Smooth muscle cell of trachea (primary cell): ENCODE measurements around the gene IRGQ. TPM values are rescaled to one million over a fixed set of nuclear protein-coding genes. Genes with fewer than 3 reads are reported as not detected.

ENCODE experiments used
- total RNA-seq: library from RNA; depleted of rRNA; stranded (reverse); fragments of >200 nt; gene quantifications from 2 replicates; pipeline ENCODE4 v1.2.1, GENCODE V29; 2014

Gene IRGQ, protein sequence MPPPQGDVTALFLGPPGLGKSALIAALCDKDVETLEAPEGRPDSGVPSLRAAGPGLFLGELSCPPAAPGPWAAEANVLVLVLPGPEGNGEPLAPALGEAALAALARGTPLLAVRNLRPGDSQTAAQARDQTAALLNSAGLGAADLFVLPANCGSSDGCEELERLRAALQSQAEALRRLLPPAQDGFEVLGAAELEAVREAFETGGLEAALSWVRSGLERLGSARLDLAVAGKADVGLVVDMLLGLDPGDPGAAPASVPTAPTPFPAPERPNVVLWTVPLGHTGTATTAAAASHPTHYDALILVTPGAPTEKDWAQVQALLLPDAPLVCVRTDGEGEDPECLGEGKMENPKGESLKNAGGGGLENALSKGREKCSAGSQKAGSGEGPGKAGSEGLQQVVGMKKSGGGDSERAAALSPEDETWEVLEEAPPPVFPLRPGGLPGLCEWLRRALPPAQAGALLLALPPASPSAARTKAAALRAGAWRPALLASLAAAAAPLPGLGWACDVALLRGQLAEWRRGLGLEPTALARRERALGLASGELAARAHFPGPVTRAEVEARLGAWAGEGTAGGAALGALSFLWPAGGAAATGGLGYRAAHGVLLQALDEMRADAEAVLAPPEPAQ
- total RNA-seq: 11.4 and 11.8 TPM in 2 replicates

DNA sequence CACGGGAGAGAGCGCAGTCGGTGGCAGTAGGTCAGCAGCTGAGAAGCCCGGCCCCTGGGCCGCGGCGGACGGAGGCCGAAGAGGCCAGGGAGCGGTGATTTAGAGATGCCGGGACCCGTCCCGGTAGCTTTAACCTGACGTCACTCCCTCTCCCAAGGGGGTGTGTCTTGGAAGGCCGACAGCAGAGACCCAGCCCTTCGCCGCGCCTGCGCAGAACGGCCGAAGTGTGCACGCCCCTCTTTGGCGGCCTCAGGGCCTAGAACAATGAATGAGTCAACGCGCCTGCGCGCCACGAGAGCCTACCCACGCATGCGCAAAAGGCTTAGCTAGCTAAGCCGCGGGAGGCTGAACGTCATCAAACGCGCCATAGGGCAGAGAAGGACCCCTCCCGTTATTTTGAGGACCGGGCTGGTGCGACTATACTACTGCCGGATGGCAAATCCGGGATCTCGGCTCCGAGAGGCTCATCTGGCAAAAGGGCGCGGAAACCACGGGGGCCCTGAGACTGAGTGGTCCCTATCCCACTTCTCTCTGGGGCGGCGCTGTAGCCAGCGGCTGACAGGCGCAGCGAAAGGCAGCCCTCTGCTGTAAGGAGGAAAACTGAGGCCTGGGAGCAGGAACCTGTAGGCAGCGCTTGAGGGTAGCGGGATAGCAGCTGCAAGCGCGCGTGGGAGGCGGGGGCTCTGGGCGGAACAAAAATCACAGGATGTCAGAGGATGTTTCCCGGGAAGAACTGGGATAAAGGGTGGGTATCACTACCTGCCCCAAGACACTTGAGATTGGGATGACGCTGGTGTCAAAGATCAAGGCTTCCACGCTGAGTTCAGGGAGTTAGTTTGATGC lies at the start of gene IRGQ, which contains the start of gene ZNF576:
IRGQ (minus strand) TSS at position 136 of the 843 bp plus-strand sequence. CDS start 796 bp downstream, outside the sequence.
ZNF576 (plus strand) TSS at position 597 of the 843 bp plus-strand sequence. CDS start 514 bp downstream, outside the sequence.

DNA sequence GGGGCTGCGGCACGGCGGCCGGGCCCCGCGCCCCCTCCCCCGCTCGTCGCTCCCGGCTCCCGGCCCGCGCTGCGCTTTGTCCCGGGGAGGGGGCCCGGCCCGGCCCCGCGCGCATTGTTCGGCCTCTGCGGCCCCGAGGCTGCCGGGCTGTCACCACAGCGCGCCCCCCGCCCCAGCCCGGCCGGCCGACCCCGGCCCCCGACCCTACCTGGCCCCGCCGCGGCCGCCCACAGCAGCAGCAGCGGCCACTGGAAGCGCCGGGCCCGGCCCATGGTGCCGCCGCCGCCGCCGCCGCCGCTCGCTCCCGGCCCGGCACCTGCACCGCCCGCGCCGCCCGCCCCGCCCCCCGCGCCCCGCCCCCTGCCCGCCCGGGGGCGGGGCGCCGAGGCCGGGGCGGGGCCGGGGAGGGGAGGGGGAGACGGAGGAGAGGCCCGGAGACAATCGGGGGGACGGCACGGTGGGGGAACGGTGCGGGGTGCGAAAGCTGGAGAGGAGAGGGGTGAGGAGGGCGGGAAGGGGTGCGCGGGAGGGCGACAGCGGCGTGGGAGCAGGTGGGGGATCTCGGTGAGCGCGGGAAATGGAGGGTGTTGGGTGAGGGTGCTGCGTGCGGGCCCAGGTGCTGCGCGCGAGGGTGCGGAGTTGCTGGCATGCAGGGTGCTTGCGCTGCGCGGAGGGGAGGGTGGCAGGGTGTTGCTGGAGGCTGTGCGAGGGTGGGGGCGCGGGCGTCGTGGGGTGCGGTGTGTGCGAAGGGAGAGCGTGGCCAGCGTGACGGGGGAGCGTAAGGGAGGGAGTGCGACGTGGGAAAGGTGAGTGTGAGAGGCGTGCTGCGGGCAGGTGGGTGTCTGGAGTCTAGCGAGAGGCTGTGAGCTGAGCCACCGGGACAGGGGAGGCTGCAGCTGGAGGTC lies 43.8 kb upstream of the IRGQ start, which contains the start of gene CADM4:
CADM4 (minus strand) TSS at position 332 of the 905 bp plus-strand sequence; CDS start at position 272, 60 bp downstream.

DNA sequence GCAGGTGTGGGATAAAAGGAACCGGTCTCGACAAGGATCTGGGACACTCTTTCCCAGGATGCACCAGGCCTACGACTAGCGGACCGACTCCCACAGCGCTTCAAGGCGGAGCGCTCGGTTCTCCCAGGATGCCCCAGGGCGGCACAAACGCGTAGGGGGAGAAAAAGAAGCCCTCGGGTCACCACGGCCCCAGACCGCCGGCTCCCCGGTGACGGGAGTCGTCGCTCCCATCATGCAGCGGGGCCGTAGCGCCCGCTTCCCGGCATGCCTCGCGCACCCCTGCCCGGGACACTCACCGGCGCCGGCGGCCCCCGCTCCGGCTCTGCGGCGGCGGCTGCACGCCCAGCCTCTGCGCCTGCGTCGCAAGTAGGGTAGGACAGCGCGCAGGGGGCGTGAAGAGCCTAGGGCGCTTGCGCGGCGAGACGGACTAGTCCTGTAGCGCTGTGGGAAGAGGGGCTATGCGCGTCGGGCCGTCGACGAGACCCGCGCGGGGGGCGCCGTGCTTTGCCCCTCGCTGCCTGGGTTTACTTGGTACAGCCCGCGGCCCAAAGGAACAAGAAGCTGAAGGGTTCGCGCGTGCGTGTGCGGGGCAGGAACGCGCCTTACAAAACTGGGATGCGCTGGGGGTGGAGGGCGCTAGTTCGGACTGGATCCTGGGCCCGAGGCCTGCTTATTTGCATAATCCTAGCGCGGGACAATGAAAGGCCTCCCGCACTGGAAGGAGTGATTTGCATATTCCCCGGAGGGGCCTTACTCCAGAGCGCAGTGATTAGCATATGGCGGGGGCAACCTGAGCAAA lies 23.5 kb upstream of the IRGQ start, which contains the start of gene ZNF428:
ZNF428 (minus strand) TSS at position 368 of the 799 bp plus-strand sequence. CDS start 5,325 bp downstream, outside the sequence.

DNA sequence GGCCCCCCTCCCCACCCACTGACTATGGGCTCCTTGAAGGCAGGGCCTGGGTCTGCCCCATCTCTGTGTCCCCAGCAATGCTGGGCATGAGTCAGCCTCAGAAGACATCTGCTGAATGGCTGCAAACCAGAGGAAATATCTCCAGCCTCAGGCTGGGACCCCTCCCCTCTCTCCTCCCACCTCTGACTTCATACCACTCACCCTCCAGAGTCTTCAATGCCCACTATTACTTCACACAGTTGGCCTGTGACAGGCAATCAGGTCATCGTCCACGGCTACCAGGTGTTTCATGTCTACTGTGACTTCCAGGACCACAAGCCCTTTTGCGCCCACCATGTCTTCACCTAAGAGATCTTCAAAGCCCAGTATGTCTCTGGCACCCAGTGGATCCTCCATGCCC lies 15.9 kb upstream of the IRGQ start, which contains the start of gene SRRM5:
SRRM5 (plus strand) TSS at position 301 of the 400 bp plus-strand sequence; CDS start at position 335, 34 bp downstream.

DNA sequence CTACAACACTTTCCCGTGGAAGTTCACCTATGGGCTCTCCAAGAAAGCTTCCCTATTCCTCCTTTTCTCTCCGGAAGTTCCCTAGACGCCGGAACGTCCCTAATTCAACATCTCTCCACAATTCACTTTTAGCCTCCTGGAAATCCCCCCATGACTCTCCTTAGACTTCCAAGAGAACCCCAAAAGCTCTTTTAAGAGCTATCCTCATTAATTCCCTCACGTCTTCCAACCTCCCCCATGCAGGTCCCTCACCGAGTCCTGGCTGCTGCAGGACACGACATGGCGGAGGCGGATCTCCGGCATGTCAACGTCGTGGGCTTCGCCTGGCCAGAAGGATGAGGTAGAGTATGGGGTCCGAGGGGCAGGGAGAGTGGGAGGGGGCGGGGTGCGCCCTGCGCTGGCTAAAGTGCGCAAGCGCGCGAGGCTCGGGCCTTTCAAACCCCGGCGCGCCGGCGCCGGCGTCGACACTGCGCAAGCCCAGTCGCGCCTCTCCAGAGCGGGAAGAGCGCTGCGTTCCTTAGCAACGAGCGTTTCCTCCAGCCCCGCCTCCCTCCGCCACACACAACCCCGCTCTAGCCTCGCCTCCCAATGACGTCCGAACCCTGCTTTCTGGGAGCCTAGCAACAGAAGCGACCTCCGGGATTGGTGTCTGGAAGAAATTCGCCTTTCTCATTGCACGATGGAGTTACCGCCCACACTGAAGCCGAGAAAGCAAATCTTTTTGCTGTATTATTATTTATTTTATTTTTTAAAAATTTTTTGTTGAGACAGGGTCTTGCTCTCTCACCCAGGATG lies 20.6 kb downstream of the IRGQ start, which contains the start of the genes PINLYP and XRCC1:
PINLYP (plus strand) TSS at position 646 of the 795 bp plus-strand sequence. CDS start 1,391 bp downstream, outside the sequence.
XRCC1 (minus strand) TSS at position 372 of the 795 bp plus-strand sequence; CDS start at position 303, 69 bp downstream.

Other genes with a start within 250 kb of the IRGQ start
- gene CD177, start 242.4 kb downstream of the IRGQ start, total RNA-seq: under 0.01 and 0.17 TPM in 2 replicates
- not detected in 2 replicates for gene TEX101, start 181.2 kb downstream of the IRGQ start, total RNA-seq
- gene LYPD3, start 130.5 kb downstream of the IRGQ start, total RNA-seq: 0.17 and 0.44 TPM in 2 replicates
- gene PHLDB3, start 91.4 kb downstream of the IRGQ start, total RNA-seq: 22.7 and 36.1 TPM in 2 replicates
- 118 and 122 TPM in 2 replicates for gene ETHE1, start 68.9 kb downstream of the IRGQ start, total RNA-seq
- gene ZNF575, start 62.9 kb downstream of the IRGQ start, total RNA-seq: 0.29 and 0.66 TPM in 2 replicates
- gene XRCC1, start 20.6 kb downstream of the IRGQ start, total RNA-seq: 13.9 and 21.7 TPM in 2 replicates
- gene PINLYP, start 20.3 kb downstream of the IRGQ start, total RNA-seq: 2.0 and 8.1 TPM in 2 replicates
- gene ZNF576, start 461 bp upstream of the IRGQ start, total RNA-seq: 9.3 and 13.4 TPM in 2 replicates
- 0.17 TPM in 1 of 2 replicates, not detected in the other for gene SRRM5, start 16.0 kb upstream of the IRGQ start, total RNA-seq
- gene ZNF428, start 23.5 kb upstream of the IRGQ start, total RNA-seq: 27.8 and 50.4 TPM in 2 replicates
- gene CADM4, start 43.7 kb upstream of the IRGQ start, total RNA-seq: 3.8 and 11.6 TPM in 2 replicates
- gene PLAUR, start 74.0 kb upstream of the IRGQ start, total RNA-seq: 62.7 and 90.9 TPM in 2 replicates
- under 0.01 TPM in 1 of 2 replicates, not detected in the other for gene IRGC, start 119.9 kb upstream of the IRGQ start, total RNA-seq
- gene SMG9, start 158.8 kb upstream of the IRGQ start, total RNA-seq: 8.6 and 9.3 TPM in 2 replicates
- gene KCNN4, start 184.8 kb upstream of the IRGQ start, total RNA-seq: 1.0 and 2.6 TPM in 2 replicates
- gene LYPD5, start 206.3 kb upstream of the IRGQ start, total RNA-seq: 1.7 TPM in 1 of 2 replicates, not detected in the other
- gene ZNF283, start 231.2 kb upstream of the IRGQ start, total RNA-seq: 12.6 and 16.6 TPM in 2 replicates